Tibial nerve (tissue), 4 donors: ENCODE measurements around the gene PPM1H.

ENCODE experiments used
- CTCF ChIP-seq, 5 experiments: fragments of 200-600 bp in 3 of 5; fragments of 450-650 bp in 2 of 5; sonication (generic) in 3 of 5; IDR thresholded peaks; one replicate each; pipeline ENCODE4 v1.5.1; 2016 to 2019; ENCODE audit warnings: antibody characterized with exemption in 5 of 5, mild to moderate bottlenecking in 3 of 5, moderate library complexity in 2 of 5
- EP300 ChIP-seq, 2 donors: sonication (generic); formaldehyde crosslinking; IDR thresholded peaks; one replicate each; pipeline ENCODE4 v1.6.1; 2017; ENCODE audit warnings: antibody characterized with exemption in 2 of 2, mild to moderate bottlenecking in 1 of 2

- TF ChIP-seq CTCF (IDR thresholded peaks at IDR 0.05) (no peak), EP300 (IDR thresholded peaks at IDR 0.05) (no peak)
Observed at GRCh38 chr12:62868820-62869219, 66.1 kb downstream of the PPM1H start.
